NCI-H2081 (cell line): ENCODE measurements around the gene TUBGCP5.
"Not testable (repeated sequence)": the region's sequence is repeated elsewhere in the genome, so short reads cannot be mapped to it uniquely, and the experiment has no call there.

Source experiments
- DNase-seq, 2 experiments: peaks; one replicate each; lab custom pipeline; 2025; lab: John Stamatoyannopoulos, UW

TUBGCP5 gene

GRCh38 chr15:23039143-23039916 is at the start of gene TUBGCP5:
TSS of gene TUBGCP5 (minus strand) at chr15:23039569. CDS start at chr15:23039543, 26 bp downstream.
- peak; percentile 97 for DNase-seq

- no peak for DNase-seq
These were observed 43.7 kb upstream of the TUBGCP5 start for GRCh38 chr15:23083115-23083514.

GRCh38 chr15:23081996-23082737 is 42.8 kb upstream of the TUBGCP5 start:
- not testable (repeated sequence) for DNase-seq

GRCh38 chr15:23081271-23081670 is 41.9 kb upstream of the TUBGCP5 start:
- DNase-seq: no peak

GRCh38 chr15:23079766-23080165 is 40.4 kb upstream of the TUBGCP5 start:
- no peak for DNase-seq

- DNase-seq: no peak
These were observed 36.6 kb upstream of the TUBGCP5 start for GRCh38 chr15:23075927-23076326.

- DNase-seq: no peak
These were observed 35.3 kb upstream of the TUBGCP5 start for GRCh38 chr15:23074684-23075083.

GRCh38 chr15:23073890-23074646 is 34.7 kb upstream of the TUBGCP5 start:
- peak; percentile 83 to 89 for DNase-seq

GRCh38 chr15:23072633-23073032 is 33.3 kb upstream of the TUBGCP5 start:
- DNase-seq: no peak

- DNase-seq: no peak
These were observed 30.3 kb upstream of the TUBGCP5 start for GRCh38 chr15:23069496-23070166.

GRCh38 chr15:23067416-23067815 is 28.0 kb upstream of the TUBGCP5 start:
- no peak for DNase-seq

GRCh38 chr15:23065836-23066235 is 26.5 kb upstream of the TUBGCP5 start:
- no peak for DNase-seq

GRCh38 chr15:23064156-23064555 is 24.8 kb upstream of the TUBGCP5 start:
- no peak for DNase-seq

- DNase-seq: no peak
These were observed 18.3 kb upstream of the TUBGCP5 start for GRCh38 chr15:23057707-23058106.

GRCh38 chr15:23055316-23055715 is 15.9 kb upstream of the TUBGCP5 start:
- no peak for DNase-seq

- no peak for DNase-seq
These were observed 13.2 kb upstream of the TUBGCP5 start for GRCh38 chr15:23052522-23052921.

- no peak for DNase-seq
These were observed 11.3 kb upstream of the TUBGCP5 start for GRCh38 chr15:23050708-23051107.

- no peak for DNase-seq
These were observed 10.7 kb upstream of the TUBGCP5 start for GRCh38 chr15:23049984-23050628.

- not testable (repeated sequence) for DNase-seq
These were observed 9.4 kb upstream of the TUBGCP5 start for GRCh38 chr15:23048572-23049282.

GRCh38 chr15:23043987-23044386 is 4.6 kb upstream of the TUBGCP5 start:
- not testable (repeated sequence) for DNase-seq

- not testable (repeated sequence) for DNase-seq
These were observed 4.2 kb upstream of the TUBGCP5 start for GRCh38 chr15:23043535-23043934.
